Mucosa of descending colon (tissue), 3 donors: Measurements from ENCODE around the gene MAML3. TPM values are rescaled to one million over a fixed set of nuclear protein-coding genes. Genes with fewer than 3 reads are reported as not detected.

Experiments used
- ATAC-seq: fragments of 200-7000 bp; cut with Tn5 transposase; one replicate; pipeline ENCODE4 v1.9.1; 2020; ENCODE audit warnings: mild to moderate bottlenecking, moderate library complexity
- DNase-seq, 3 donors: peaks; one replicate each; pipeline ENCODE4 v3.0.0-alpha.2; 2020
- H3K36me3 ChIP-seq: fragments of 200-600 bp; one replicate; pipeline ENCODE4 v1.8.0; 2021; ENCODE audit warnings: low read depth, mild to moderate bottlenecking
- H3K4me1 ChIP-seq: fragments of 200-600 bp; one replicate; pipeline ENCODE4 v1.8.0; 2021; ENCODE audit warnings: low read depth, mild to moderate bottlenecking
- H3K4me3 ChIP-seq: fragments of 200-600 bp; one replicate; pipeline ENCODE4 v1.8.0; 2021; ENCODE audit warnings: mild to moderate bottlenecking
- H3K9me3 ChIP-seq: fragments of 200-600 bp; one replicate; pipeline ENCODE4 v1.8.0; 2021; ENCODE audit warnings: mild to moderate bottlenecking
- intact Hi-C, 2 donors: fragments of 100-400 bp; cut with DNase I in 1 of 2; cut with micrococcal nuclease in 1 of 2; formaldehyde crosslinking; loops; one replicate each; pipeline versions ENCODE4 v1.11.0 to v1.11.1; 2022; cut with DNase I, micrococcal nuclease
- total RNA-seq, 3 donors: library from RNA; stranded (reverse); fragmentation: NEBNext Ultra II Directional in 2 of 3; extraction: Animal tissue kit (Norgen Biotek cat#: 25700) in 2 of 3; gene quantifications; one replicate each; pipeline versions ENCODE4 v1.2.1 to v1.2.4, GENCODE V29; 2021 to 2023
- TF ChIP-seq, protein P1 (sequence below): fragments of 200-600 bp; IDR thresholded peaks from one replicate; pipeline ENCODE4 v1.8.0; 2022; ENCODE audit warnings: antibody characterized with exemption, mild to moderate bottlenecking
- donor health status: DM: no; HTN: no; CAD: no; lungs with moderate emphysema.
- donor health status: DM: no; HTN: no; CAD: no.
- donor health status: DM: no; HTN: yes; CAD: no.

Gene MAML3
- total RNA-seq, 3 donors from 2014 or later, result 10.4 to 23.5 (median 14.8) TPM

DNA sequence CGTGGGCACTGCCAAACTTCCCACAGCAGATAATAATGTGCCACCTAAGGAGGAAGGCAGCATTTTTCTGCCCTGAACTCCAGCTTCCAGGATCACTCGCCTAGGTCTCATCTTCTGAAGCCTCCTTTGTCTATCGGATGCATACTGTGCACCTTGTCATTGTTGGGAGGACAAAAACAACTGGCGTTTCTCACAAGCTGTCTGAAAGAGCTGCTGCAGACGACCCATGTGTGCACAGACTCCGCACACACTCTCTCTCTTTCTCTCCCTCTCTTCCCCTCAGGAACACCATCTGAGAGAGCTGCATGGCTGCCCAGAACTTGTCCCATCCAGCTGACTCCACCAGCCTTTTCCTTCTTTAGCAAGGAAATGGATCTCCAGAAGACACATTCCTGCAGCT, 83.0 kb downstream of the MAML3 start:
- intact Hi-C loops, result no loop called here
- no peaks in the 10 kb centered on the region for H3K4me1 ChIP-seq
- TF ChIP-seq, protein P1, sequence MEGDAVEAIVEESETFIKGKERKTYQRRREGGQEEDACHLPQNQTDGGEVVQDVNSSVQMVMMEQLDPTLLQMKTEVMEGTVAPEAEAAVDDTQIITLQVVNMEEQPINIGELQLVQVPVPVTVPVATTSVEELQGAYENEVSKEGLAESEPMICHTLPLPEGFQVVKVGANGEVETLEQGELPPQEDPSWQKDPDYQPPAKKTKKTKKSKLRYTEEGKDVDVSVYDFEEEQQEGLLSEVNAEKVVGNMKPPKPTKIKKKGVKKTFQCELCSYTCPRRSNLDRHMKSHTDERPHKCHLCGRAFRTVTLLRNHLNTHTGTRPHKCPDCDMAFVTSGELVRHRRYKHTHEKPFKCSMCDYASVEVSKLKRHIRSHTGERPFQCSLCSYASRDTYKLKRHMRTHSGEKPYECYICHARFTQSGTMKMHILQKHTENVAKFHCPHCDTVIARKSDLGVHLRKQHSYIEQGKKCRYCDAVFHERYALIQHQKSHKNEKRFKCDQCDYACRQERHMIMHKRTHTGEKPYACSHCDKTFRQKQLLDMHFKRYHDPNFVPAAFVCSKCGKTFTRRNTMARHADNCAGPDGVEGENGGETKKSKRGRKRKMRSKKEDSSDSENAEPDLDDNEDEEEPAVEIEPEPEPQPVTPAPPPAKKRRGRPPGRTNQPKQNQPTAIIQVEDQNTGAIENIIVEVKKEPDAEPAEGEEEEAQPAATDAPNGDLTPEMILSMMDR, result no peak
- no peaks in the 10 kb centered on the region for H3K36me3 ChIP-seq
- no peak overlapping the region for H3K4me3 ChIP-seq
- ATAC-seq (no peak), DNase-seq (no peak)
- no peaks in the 10 kb centered on the region for H3K9me3 ChIP-seq

GRCh38 chr4:140070366-140070765, 83.6 kb downstream of the MAML3 start:
- Histone ChIP-seq H3K4me1 (no peaks in the 10 kb centered on the region), H3K4me3 (no peak overlapping the region), H3K9me3 (no peaks in the 10 kb centered on the region), H3K36me3 (no peaks in the 10 kb centered on the region)
- no peak for ATAC-seq
- DNase-seq, result no peak
- intact Hi-C loops, result no loop called here
- TF ChIP-seq, protein P1, result no peak

GRCh38 chr4:140069066-140069465, 84.9 kb downstream of the MAML3 start:
- ATAC-seq, result no peak
- Histone ChIP-seq H3K4me3 (no peak overlapping the region), H3K9me3 (no peaks in the 10 kb centered on the region), H3K4me1 (no peaks in the 10 kb centered on the region), H3K36me3 (no peaks in the 10 kb centered on the region)
- TF ChIP-seq, protein P1, result no peak
- no peak for DNase-seq
- intact Hi-C loops, result no loop called here

DNA sequence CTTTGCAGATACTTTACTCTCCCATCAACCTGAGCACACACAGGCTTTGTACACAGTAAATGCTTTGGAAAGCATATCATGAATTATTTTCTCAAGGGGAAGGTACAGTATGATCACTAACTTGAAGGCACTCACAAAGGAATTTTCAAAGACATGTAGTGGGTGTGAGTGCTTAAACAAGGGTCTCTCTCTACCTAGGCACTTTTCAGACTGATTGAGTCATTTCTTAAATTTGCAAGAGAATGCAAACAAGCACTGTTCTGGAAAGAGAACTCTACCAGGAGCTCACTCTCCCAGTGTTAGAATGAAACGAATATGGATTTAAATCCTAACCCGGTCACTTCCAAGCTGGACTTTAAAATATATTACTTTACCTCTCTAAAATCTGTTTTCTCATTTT, 85.7 kb downstream of the MAML3 start:
- no peak for DNase-seq
- no peaks in the 10 kb centered on the region for H3K36me3 ChIP-seq
- H3K4me1 ChIP-seq, result no peaks in the 10 kb centered on the region
- no peak for ATAC-seq
- TF ChIP-seq, protein P1, result no peak
- H3K9me3 ChIP-seq, result no peaks in the 10 kb centered on the region
- intact Hi-C loops, result no loop called here
- H3K4me3 ChIP-seq, result no peak overlapping the region

- no peaks in the 10 kb centered on the region for H3K36me3 ChIP-seq
- no peak overlapping the region for H3K4me3 ChIP-seq
- no peak for DNase-seq
- no peaks in the 10 kb centered on the region for H3K9me3 ChIP-seq
- H3K4me1 ChIP-seq, result peaks cover 3% of the 10 kb centered on the region
- TF ChIP-seq, protein P1, result no peak
- intact Hi-C loops, result no loop called here
- no peak for ATAC-seq
These were observed 87.7 kb downstream of the MAML3 start for GRCh38 chr4:140066031-140066930.
